BE2C (cell line): ENCODE measurements around the gene FAM117B.

Experiments
- DNase-seq: peaks from one replicate; pipeline ENCODE4 v3.0.0-alpha.2; 2020
- H3K27me3 ChIP-seq: fragments of 250-450 bp; sonication (Bioruptor Pico); 2 replicates; pipeline ENCODE4 v1.5.1; 2020; ENCODE audit warnings: mild to moderate bottlenecking
- H3K36me3 ChIP-seq: fragments of 250-450 bp; sonication (Bioruptor Pico); 2 replicates; pipeline ENCODE4 v1.5.1; 2020; ENCODE audit warnings: mild to moderate bottlenecking
- H3K4me1 ChIP-seq: fragments of 250-450 bp; sonication (Bioruptor Pico); 2 replicates; pipeline ENCODE4 v1.5.1; 2020
- H3K4me3 ChIP-seq: 2 replicates; pipeline ENCODE4 v1.5.1; 2011; ENCODE audit warnings: low read depth, low read length
- H3K9me3 ChIP-seq: fragments of 250-450 bp; sonication (Bioruptor Pico); 2 replicates; pipeline ENCODE4 v1.5.1; 2020
- TF ChIP-seq, protein P1 (sequence below): IDR thresholded peaks from 2 replicates; pipeline ENCODE4 v1.5.1; 2012; ENCODE audit warnings: mild to moderate bottlenecking, low read depth, low read length

The FAM117B gene

GRCh38 chr2:202726070-202726469, 91.3 kb downstream of the FAM117B start:
- TF ChIP-seq, protein P1, sequence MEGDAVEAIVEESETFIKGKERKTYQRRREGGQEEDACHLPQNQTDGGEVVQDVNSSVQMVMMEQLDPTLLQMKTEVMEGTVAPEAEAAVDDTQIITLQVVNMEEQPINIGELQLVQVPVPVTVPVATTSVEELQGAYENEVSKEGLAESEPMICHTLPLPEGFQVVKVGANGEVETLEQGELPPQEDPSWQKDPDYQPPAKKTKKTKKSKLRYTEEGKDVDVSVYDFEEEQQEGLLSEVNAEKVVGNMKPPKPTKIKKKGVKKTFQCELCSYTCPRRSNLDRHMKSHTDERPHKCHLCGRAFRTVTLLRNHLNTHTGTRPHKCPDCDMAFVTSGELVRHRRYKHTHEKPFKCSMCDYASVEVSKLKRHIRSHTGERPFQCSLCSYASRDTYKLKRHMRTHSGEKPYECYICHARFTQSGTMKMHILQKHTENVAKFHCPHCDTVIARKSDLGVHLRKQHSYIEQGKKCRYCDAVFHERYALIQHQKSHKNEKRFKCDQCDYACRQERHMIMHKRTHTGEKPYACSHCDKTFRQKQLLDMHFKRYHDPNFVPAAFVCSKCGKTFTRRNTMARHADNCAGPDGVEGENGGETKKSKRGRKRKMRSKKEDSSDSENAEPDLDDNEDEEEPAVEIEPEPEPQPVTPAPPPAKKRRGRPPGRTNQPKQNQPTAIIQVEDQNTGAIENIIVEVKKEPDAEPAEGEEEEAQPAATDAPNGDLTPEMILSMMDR = no peak
- peaks cover 2% of the 10 kb centered on the region; the same call in 1 of the 2 replicates for H3K36me3 ChIP-seq
- H3K4me3 ChIP-seq = no peak overlapping the region
- no peak for DNase-seq
- no peaks in the 10 kb centered on the region for H3K4me1 ChIP-seq
- no peaks in the 10 kb centered on the region for H3K9me3 ChIP-seq
- no peaks in the 10 kb centered on the region for H3K27me3 ChIP-seq

- Histone ChIP-seq H3K27me3 (no peaks in the 10 kb centered on the region), H3K4me1 (no peaks in the 10 kb centered on the region), H3K4me3 (no peak overlapping the region), H3K9me3 (no peaks in the 10 kb centered on the region), H3K36me3 (no peaks in the 10 kb centered on the region)
- TF ChIP-seq, protein P1 = no peak
- DNase-seq = no peak
These were observed 102.1 kb downstream of the FAM117B start for GRCh38 chr2:202736826-202737225.

GRCh38 chr2:202743613-202744012, 108.8 kb downstream of the FAM117B start:
- Histone ChIP-seq H3K36me3 (no peaks in the 10 kb centered on the region), H3K4me3 (no peak overlapping the region), H3K9me3 (no peaks in the 10 kb centered on the region), H3K4me1 (no peaks in the 10 kb centered on the region), H3K27me3 (no peaks in the 10 kb centered on the region)
- TF ChIP-seq, protein P1 = no peak
- DNase-seq = no peak

DNA sequence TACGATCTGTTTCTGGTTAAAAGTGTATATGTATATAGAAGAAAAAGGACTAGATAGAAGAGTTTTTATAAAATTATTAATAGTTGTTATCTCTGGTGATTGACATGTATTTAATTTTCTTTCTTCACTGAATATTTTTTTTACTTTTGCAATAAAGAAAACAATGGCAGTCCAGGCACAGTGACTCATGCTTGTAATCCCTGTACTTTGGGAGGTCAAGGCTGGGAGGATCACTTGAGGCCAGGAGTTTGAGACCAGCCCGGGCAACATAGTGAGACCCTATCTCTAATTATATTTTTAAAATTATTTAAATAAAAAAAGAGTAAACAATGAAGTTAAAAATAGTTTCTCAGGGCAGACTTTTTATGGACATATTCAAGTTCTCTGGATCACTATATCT, 114.7 kb downstream of the FAM117B start:
- TF ChIP-seq, protein P1 = no peak
- no peaks in the 10 kb centered on the region for H3K36me3 ChIP-seq
- no peaks in the 10 kb centered on the region for H3K4me1 ChIP-seq
- no peak for DNase-seq
- no peak overlapping the region for H3K4me3 ChIP-seq
- no peaks in the 10 kb centered on the region for H3K9me3 ChIP-seq
- no peaks in the 10 kb centered on the region for H3K27me3 ChIP-seq

DNA sequence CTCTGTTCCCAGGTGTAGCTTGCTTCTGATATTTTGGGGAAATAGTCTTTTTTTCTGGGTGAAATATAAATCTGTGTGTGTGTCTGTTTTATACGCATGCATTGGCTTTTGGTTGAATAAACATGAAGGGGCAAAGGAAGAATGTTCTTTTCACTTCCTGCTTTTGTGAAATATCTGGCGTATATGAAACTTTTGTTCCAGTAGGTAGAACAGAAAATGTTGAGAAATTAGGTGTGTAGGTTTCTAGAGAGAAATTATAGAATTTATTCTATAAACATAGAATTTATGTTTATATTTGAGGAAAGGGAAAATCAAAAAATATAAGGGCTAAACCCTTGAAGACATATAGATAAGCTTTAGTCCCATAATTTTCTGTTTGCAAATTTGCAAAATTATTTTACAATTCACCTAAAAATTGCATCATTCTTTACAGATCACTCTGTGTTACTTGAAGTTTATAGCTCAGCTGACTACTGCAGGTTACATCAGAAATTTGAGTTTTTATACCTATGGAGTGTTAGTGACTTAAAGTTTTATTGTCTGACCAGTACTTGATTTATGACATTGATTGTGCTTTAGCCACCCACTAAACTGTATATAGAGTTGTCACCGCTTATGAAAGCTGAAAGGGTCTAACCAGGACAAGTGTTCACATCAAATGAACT, 116.1 kb downstream of the FAM117B start:
- no peaks in the 10 kb centered on the region for H3K36me3 ChIP-seq
- no peaks in the 10 kb centered on the region for H3K4me1 ChIP-seq
- no peak for DNase-seq
- TF ChIP-seq, protein P1 = no peak
- no peaks in the 10 kb centered on the region for H3K27me3 ChIP-seq
- H3K4me3 ChIP-seq = no peak overlapping the region
- no peaks in the 10 kb centered on the region for H3K9me3 ChIP-seq

DNA sequence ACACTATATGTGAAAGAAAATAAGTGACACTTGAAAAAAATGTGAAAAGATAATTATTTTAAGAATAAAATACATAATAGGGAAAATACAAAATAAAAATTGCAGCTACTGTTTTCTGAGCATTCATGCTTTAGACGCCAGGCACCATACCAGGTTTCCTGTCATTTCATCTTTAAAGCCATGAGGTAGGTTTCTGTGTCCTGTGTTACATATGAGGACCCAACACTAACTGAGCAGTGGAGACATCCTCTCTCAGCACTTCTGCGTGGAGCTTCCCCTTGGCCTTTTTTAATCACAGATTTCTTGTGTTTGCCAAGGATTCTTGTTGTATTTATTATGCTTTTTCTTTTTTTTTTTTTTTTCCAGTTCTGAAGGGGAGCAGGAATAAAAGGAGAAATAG, 117.3 kb downstream of the FAM117B start:
- Histone ChIP-seq H3K27me3 (no peaks in the 10 kb centered on the region), H3K36me3 (no peaks in the 10 kb centered on the region), H3K4me3 (no peak overlapping the region), H3K9me3 (no peaks in the 10 kb centered on the region), H3K4me1 (no peaks in the 10 kb centered on the region)
- TF ChIP-seq, protein P1 = no peak
- no peak for DNase-seq
